ENCODE results near the gene COL9A3. TPM values are rescaled to one million over a fixed set of nuclear protein-coding genes. Genes with fewer than 3 reads are reported as not detected.

Gene COL9A3
- total and polyA plus RNA-seq, 2 of the 8 experiments (the other 6 are each of a cell fraction or from before 2014, with no cell fraction given) = 21.7 to 80.1 TPM

DNA sequence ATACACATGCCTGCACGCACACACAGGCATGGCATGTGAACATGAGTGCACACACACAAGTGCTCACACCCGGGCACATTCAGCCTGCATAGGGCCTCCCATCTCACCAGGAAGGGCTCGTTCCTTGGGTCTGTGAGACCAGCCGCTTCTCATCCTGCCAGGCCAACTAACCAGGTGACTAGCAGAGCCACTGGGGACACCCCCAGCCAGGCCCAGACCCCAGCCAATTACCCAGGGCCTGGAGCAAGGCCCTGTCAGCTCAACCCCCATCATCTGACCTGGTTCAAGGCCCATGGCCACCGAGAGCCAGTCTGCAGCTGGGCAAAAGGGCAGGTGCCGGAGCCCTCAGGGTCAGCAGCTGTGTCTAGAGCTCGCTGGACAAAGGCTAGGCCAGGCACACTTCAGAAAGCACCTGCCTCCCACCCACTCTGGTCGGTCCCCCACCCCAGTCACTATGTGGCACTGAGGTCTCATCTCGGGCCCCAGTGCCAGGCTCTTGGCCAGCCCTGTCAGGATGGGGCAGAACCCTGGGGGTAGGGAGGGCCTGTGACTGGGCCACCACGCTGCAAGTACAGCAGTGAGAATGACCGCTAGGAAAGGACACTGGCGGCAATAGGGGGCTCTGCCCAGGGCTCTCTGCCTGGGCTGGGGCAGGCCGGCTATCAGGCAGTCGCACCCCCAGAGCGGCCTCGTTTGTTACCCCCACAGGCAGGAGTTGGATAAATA lies 47.3 kb upstream of the COL9A3 start:
- Histone ChIP-seq H2BK20ac (ENCODE audit: low read length) (peak overlapping the region; percentile 75), H3K4ac (replicated peaks; ENCODE audit: insufficient read length, low read depth, low read length) (peak overlapping the region; percentile 90), H2AK5ac (ENCODE audit: low read depth, low read length) (0 out of 2 replicates have a peak overlapping the region, but pooled peaks have one; percentile 56), H3K9ac (replicated peaks in 1 of 4; ENCODE audit: extremely low read depth in 1 of 4, low read depth in 3 of 4, low read length in 3 of 4) (no peak overlapping the region), H2BK12ac (ENCODE audit: low read depth, low read length) (peak overlapping the region; percentile 93; the same call in 1 of the 2 replicates), H2BK5ac (ENCODE audit: low read depth, low read length) (0 out of 2 replicates have a peak overlapping the region, but pooled peaks have one; percentile 73), H3K18ac (ENCODE audit: extremely low read depth, low read length) (no peak overlapping the region), H3K56ac (replicated peaks; ENCODE audit: insufficient read length, low read depth, low read length) (no peak overlapping the region), H3K27me3 (replicated peaks in 1 of 4; ENCODE audit: control insufficient read depth in 3 of 4, extremely low read depth in 1 of 4, insufficient read depth in 3 of 4, low read length in 3 of 4) (no peaks in the 10 kb centered on the region; a peak in 1 of 7 replicates), H3K79me1 (ENCODE audit: low read depth, low read length) (peaks cover 4% of the 10 kb centered on the region; the same call in 1 of the 2 replicates), H3K4me1 (replicated peaks in 1 of 4; ENCODE audit: control insufficient read depth in 3 of 4, insufficient read depth in 4 of 4, low read length in 3 of 4) (peaks cover 0 to 10% (median 1%) of the 10 kb centered on the region in 4 experiments; a peak in 3 of 7 replicates), H3K14ac (ENCODE audit: insufficient read length) (no peak overlapping the region), H2BK15ac (ENCODE audit: low read length) (peak overlapping the region; percentile 99; the same call in 1 of the 2 replicates), H2BK120ac (replicated peaks; ENCODE audit: low read depth, low read length) (no peak overlapping the region), H3K9me3 (ENCODE audit: insufficient read depth in 2 of 2, low read depth in 1 of 2, low read length in 1 of 2) (no peaks in the 10 kb centered on the region), H4K8ac (ENCODE audit: extremely low read depth, insufficient read depth, low read length) (peak overlapping the region; percentile 35; the same call in 1 of the 2 replicates), H4K91ac (replicated peaks; ENCODE audit: insufficient read length, low read length) (no peak overlapping the region), H3K4me2 (ENCODE audit: insufficient read depth in 1 of 2, low read depth in 2 of 2, low read length in 2 of 2) (no peak overlapping the region), H3K27ac (ENCODE audit: low read depth, low read length) (no peak overlapping the region; the same call in 1 of the 2 replicates), H4K5ac (ENCODE audit: insufficient read length, low read depth, low read length) (no peak overlapping the region), H3K4me3 (ENCODE audit: extremely low read depth in 1 of 4, insufficient read depth in 2 of 4, low read depth in 3 of 4, low read length in 4 of 4) (no peak overlapping the region), H3K36me3 (ENCODE audit: control insufficient read depth in 2 of 4, insufficient read depth in 4 of 4, low read length in 3 of 4) (no peaks in the 10 kb centered on the region), H3K79me2 (ENCODE audit: control insufficient read depth in 1 of 2, insufficient read depth in 2 of 2, low read length in 2 of 2) (no peaks in the 10 kb centered on the region), H2AFZ (ENCODE audit: low read length) (no peak overlapping the region), H3K23ac (ENCODE audit: insufficient read length) (peak overlapping the region; percentile 86), H3K23me2 (ENCODE audit: low read depth, low read length) (no peaks in the 10 kb centered on the region), H4K20me1 (replicated peaks in 1 of 2; ENCODE audit: control insufficient read depth in 1 of 2, insufficient read depth in 2 of 2, low read length in 2 of 2) (peaks cover 0 to 5% of the 10 kb centered on the region in 2 experiments)
- ChIA-PET CTCF (ENCODE audit: partially characterized antibody) (interaction anchor here (1.4 to 2.6 kb wide), 2 partner anchors 10 to 61 kb away, joined by 4 to 8 read pairs; partner anchors contain the start of gene NTSR1), POLR2A (ENCODE audit: partially characterized antibody) (no interaction called here)
- no peak for DNase-seq (ENCODE audit: low read depth in 1 of 2, low spot score in 2 of 2)
- FAIRE-seq = no peak
- WGBS, 2 experiments (ENCODE audit: extremely low coverage in 1 of 2, insufficient coverage in 1 of 2, insufficient read length in 1 of 2, insufficient replicate concordance in 2 of 2, low coverage in 1 of 2, low lambda C conversion rate in 2 of 2, missing lambda C conversion rate in 1 of 2) = 91% methylated on average over 16 of the region's 16 CpGs; no CpG with 5 or more reads in 1 of the 2 experiments
- TF ChIP-seq RAD21 (IDR thresholded peaks at IDR 0.05 in 1 of 2, conservative IDR thresholded peaks at IDR 0.05 in 1 of 2; ENCODE audit: low read depth in 2 of 2, low read length in 2 of 2) (no peak), TAF7 (optimal IDR thresholded peaks at IDR 0.05; ENCODE audit: borderline replicate concordance, low read depth, low read length) (no peak), GTF2F1 (IDR thresholded peaks at IDR 0.05; ENCODE audit: borderline replicate concordance, low read depth, low read length) (no peak), BACH1 (IDR thresholded peaks at IDR 0.05; ENCODE audit: low read length) (no peak), POLR2AphosphoS5 (IDR thresholded peaks at IDR 0.05; ENCODE audit: low read depth, low read length) (no peak), EZH2 (IDR thresholded peaks at IDR 0.05; ENCODE audit: low read depth, low read length, severe bottlenecking) (no peak), SP2 (IDR thresholded peaks at IDR 0.05; ENCODE audit: low read length) (no peak), SUZ12 (IDR thresholded peaks at IDR 0.05; ENCODE audit: low read length) (no peak), MAFK (IDR thresholded peaks at IDR 0.05; ENCODE audit: low read depth, low read length) (no peak), CBX8 (IDR thresholded peaks at IDR 0.05; ENCODE audit: borderline replicate concordance, low read depth, low read length) (no peak), CTBP2 (IDR thresholded peaks at IDR 0.05; ENCODE audit: borderline replicate concordance, insufficient read depth, insufficient read length, low read length) (no peak)

Data from H1 (cell line).